Stimulated activated CD4-positive, alpha-beta T cell treated with anti-CD3 and anti-CD28 coated beads, Interleukin-1b, Interleukin-23, amount 100 ng/mL, for 1 hour (primary cell): ENCODE measurements around the gene AHNAK.
"Not testable (repeated sequence)": the region's sequence is repeated elsewhere in the genome, so short reads cannot be mapped to it uniquely, and the experiment has no call there.

Experiments
- DNase-seq, 2 donors: peaks; one replicate each; pipeline ENCODE4 v3.0.0-alpha.2; 2020; ENCODE audit warnings: low read depth in 2 of 2

The AHNAK gene

GRCh38 chr11:62546244-62546928 lies at the start of gene AHNAK:
TSS of gene AHNAK (minus strand) at chr11:62546806. CDS start at chr11:62536098, 10,708 bp downstream.
- peak in 1 of 2 donors; percentile 34 for DNase-seq

DNA sequence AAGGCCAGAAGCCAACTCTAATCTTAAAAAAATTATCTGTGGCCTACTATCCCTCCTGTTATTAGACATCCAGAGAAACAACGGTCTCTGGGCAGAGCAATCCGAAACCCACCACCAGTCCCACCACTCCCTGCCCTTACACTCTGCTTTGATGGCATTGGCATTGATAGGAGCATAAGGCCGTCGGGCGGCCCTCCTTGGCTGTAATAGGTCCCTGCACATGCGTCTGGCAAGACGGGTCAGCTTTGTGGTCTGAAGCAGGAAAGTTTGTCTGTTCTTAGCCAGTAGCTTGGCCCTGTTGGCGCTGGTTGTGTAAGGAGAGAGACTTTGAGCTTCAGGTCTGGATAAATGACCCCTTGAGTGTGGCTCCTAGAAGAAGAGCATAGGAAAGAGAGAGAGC lies 48.5 kb upstream of the AHNAK start:
- no peak for DNase-seq

GRCh38 chr11:62593434-62594044 lies 46.9 kb upstream of the AHNAK start:
- DNase-seq, result peak; percentile 42 to 62

- DNase-seq, result no peak
Observed at GRCh38 chr11:62592989-62593421, 46.4 kb upstream of the AHNAK start.

- DNase-seq, result no peak
Observed at GRCh38 chr11:62592146-62592815, 45.7 kb upstream of the AHNAK start.

DNA sequence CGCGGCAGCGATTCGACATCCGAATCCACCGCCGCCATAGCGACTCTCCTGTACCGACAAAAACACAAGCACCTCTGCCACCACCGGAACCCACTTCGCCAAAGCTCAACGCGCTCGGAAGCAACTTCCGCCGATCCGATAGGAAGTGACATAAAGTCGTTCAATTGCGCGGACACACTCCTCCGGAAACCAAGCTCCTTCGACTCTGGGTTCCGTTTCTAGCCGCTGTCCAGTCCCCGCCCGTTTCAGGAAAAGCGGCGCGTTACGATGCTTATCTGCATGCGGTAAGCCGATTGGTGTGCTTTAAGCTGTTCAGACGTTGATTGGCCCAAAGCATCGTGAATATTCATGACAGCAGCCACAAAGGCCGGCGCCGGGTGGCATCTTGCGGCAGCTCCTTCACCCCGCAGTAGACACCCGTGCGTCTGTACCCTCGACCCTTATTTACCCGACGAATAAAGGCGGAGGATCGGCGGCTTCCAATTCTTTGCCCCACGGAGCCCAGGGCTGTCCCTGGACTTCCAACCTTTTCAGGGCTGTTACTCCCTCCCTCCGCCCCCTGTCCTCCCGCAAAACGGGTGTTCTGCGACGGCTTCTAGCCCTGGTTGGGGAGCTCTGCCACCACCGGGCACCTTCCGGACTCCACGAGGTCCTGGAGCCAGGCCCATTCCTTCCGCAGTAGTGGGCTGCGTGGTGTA lies 45.0 kb upstream of the AHNAK start, which contains the start of gene TUT1:
Gene TUT1 (minus strand): TSS at position 76 of the 698 bp plus-strand sequence. CDS start 38 bp downstream, at position 38.
- DNase-seq, result peak; percentile 85 to 90

DNA sequence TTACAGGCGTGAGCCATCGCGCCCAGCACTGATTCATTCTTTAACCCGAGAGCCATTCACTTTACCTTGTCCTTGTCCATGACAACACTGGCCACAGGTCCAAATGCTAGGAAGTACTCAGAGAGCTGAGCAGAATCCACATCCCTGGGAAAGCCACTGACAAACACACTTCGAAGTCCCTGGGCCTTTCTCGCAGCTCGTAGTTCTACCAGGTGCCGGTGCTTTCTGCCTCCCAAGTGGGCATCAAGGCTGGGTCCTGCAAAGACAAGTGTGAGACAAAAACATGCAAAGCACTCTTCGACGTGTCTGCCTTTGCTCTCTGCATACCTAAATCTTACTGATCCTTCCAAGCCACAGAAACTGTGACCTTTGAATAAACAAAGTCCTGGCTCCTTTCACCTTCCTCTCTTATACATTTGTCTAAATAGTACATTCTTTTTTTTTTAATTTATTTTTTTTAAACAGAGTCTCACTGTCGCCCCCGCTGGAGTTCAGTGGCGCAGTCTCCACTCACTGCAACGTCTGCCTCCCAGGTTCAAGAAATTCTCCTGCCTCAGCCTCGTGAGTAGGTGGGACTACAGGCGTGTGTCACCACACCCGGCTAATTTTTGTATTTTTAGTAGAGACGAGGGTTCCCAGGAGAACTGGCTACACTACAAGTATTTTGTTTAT lies 42.5 kb upstream of the AHNAK start:
- DNase-seq, result no peak

DNA sequence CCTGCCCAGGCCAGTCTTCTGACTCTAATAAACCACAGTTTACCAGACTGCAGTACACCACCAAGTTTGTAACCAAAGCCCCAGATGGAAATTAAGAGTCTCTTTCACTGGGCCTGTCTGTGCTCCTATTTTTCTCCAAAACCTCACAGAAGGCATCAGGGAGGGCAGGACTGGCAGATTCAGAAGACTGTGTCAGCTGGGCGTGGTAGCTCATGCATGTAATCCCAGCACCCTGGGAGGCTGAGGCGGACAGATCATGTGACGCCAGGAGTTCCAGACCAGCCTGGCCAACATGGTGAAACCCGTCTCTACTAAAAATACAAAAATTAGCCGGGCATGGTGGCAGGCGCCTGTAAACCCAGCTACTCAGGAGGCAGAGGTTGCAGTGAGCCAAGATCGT lies 38.8 kb upstream of the AHNAK start:
- DNase-seq, result not testable (repeated sequence)

DNA sequence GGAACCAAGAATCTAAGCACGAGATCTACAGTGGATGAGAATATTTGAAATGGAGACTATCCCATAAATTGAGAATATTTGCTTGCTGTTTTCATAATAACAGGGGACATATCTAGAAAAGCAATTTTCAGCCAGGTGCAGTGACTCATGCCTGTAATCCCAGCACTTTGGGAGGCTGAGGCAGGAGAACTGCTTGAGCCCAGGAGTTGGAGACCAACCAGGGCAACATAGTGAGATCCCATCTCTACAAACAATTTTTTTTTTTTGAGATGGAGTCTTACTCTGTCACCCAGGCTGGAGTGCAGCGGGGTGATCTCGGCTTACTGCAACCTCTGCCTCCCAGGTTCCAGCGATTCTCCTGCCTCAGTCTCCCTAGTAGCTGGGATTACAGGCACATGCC lies 35.1 kb upstream of the AHNAK start:
- not testable (repeated sequence) for DNase-seq

DNA sequence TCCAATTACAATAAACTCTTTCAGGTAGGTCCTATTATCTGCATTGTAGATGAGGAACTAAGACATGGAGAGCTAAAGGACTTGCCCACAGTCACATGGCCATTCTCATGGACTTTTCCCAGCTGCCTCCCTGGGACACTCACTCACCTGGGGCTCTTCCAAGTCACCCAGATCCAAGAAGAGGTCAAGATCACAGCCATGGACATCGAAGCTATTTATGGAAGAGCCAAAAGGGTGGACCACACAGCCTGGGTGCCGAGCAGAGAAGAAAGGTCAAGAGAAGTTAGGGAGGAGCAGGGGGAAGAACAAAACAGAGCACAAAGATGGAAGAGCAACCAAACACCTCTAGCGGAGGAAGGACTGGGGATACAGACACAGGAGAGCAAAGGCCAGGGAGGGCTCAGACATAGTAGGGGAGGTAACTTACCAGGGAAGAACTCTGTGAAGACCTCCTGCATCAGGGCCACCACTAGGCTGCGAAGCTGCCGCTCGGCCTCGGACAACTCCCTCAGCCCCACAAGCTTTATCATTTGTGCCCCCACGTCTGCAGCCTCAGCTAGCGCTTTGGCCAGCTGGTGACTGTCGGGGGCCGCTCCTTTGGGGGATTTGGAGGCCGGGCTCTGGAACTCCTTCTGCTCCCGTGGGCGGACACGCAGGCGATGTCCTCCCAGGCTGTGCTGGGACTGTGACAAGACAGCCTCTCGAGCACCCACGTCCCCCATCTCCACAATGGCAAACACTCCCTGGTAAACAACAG lies 34.5 kb upstream of the AHNAK start:
- DNase-seq, result no peak

DNA sequence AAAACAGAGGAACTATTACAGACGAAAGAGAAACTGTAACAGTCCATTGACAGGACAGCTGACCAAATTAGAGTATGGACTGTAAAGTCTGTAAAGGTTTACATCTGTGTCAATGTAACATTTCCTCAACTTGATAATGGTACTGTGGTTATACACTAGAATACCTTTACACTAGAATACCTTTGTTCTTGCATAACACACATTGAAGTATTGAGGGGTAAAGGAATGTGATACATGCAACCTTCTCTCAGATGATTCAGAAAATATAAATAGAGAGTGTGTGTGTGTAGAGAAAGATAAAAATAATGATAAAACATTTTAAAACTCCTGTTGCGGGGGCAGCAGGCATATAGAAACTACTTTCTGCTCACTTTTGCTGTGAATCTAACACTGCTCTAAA lies 32.6 kb upstream of the AHNAK start:
- DNase-seq, result no peak

- DNase-seq, result no peak
Observed at GRCh38 chr11:62578541-62578940, 31.9 kb upstream of the AHNAK start.

DNA sequence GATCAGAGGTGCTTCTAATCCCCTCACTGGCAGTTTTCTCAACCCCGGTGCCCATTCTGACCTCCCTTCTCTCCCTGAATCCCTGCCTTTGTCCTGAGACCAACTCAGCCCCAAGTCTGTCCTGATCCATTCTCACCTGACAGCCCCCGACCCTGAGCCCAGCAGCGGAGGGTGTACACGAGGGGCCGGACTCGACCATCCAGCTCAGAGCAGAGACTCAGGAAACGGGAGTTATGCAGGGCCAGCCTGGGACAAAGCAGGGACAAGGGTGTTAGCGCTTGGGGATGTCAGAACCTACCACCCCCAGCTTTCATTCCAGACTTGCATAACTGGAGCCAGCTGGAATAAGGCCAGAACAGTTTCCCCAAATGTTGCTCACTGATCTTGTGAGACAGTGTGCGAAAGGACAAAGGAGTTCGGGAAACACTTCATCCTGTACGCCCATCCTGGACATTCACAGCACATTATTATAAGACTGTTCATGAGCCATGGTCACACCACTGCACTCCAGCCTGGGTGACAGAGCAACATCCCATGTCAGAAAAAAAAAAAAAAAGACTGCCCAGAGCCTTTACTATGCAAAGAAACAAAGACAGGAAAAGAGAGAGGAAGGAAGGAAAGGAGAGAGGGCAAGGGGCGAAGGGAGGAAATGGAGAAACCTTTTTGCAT lies 30.6 kb upstream of the AHNAK start:
- DNase-seq, result no peak

GRCh38 chr11:62575837-62576236 lies 29.2 kb upstream of the AHNAK start:
- DNase-seq, result no peak

DNA sequence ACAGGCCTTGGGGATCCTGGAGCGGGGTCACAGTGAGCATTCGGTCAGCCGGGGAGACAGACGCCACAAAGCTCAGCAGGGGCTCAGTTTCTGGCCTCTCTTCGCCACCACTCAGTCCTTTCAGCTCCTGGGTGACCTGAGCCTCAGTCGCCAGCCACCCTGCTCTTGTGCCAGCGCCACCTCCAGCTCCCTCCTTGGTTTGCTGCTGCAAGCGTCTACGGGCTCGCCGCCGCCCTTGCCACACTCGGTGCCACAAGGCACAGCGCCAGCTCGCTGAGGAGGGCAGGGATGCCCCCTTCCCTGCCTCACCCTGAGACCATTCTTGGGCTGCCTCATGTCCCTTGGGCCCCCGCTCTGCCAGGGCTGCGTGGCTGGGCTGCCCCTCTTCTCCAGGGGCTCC lies 28.6 kb upstream of the AHNAK start:
- DNase-seq, result no peak

DNA sequence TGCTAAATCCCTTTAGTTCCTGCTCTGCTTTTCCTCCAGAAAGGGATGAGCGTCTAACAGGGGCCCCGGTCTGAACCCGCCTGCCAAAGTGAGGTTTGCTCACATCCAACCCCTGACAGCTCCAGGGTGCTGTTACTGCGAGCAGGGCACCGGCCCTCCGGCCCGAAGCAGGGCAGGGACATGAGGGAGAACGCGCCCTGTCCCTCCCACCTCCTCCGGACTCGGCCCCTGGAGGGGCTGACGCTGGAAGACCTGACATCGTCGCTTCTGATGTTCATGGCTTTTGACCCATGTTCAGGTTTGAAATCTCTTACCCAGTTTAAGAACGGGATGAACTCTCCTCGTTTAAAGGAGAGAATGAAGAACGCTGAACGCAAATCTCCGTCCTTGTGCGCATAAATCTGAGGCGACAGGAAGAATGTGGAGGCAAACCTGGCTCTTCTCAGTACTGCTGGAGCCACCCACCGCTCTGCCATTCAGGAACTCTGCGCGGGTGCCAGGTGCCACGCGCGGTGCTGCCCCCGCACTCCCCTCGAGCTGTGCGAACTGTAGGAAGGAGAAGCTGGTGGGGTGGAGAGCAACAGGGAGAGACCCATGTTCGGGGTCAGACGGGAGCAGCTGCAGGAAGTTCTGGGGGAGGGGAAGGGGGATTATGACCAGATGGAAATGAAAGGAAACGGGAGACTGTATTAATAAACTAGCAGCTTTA lies 27.9 kb upstream of the AHNAK start:
- no peak for DNase-seq

DNA sequence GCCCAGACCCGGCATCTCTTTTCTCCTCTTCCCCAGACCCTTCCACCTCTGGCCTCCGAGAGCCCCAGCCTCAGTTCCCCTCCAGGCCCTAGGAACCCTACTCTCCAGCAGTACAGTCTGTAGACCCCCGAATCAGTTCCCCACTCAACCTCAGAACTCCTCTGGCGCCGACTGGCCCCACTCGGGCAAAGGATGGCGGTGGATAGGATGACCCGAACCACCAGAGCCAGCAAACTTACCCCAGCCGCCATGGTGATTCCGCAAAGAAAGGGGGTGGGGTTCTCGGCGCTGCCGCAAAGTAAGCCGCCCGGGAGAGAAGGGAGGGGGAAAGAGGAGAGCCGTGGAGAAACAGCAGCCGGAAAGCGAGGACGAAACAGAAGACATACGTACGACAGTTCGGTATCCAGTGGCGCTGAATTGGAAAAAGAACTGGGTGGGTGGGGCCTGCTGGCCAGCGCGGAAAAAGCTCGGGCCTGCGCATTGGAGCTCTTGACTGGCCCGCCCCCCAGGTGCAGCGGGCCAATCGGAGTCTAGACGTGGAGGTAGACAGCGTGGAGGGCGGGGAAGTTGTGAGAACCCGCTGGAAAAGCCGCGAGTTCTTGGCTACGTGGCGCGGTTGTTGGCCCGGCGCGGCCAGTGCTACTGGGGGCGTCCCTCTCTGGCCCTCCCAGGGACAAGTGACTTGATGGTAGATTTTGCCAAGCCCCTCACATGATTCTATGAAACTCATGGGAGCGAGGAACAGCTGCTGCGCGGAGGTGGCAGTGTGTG lies 27.2 kb upstream of the AHNAK start, which contains the start of gene EEF1G:
Gene EEF1G (minus strand): TSS at position 300 of the 771 bp plus-strand sequence. CDS start 49 bp downstream, at position 251.
- peak; percentile 89 to 95 for DNase-seq

GRCh38 chr11:62573006-62573591 lies 26.5 kb upstream of the AHNAK start:
- DNase-seq, result no peak
